HG02981 (cell line): ENCODE measurements around the gene F2RL1.
"Not testable (repeated sequence)": the region's sequence is repeated elsewhere in the genome, so short reads cannot be mapped to it uniquely, and the experiment has no call there.

Experiments used
- ATAC-seq: cut with Tn5 transposase; IDR thresholded peaks from one replicate; pipeline ENCODE4 v1.9.1; 2021; ENCODE audit warnings: mild to moderate bottlenecking, moderate library complexity; ENCODE audit not compliant: unreplicated experiment

Gene F2RL1

DNA sequence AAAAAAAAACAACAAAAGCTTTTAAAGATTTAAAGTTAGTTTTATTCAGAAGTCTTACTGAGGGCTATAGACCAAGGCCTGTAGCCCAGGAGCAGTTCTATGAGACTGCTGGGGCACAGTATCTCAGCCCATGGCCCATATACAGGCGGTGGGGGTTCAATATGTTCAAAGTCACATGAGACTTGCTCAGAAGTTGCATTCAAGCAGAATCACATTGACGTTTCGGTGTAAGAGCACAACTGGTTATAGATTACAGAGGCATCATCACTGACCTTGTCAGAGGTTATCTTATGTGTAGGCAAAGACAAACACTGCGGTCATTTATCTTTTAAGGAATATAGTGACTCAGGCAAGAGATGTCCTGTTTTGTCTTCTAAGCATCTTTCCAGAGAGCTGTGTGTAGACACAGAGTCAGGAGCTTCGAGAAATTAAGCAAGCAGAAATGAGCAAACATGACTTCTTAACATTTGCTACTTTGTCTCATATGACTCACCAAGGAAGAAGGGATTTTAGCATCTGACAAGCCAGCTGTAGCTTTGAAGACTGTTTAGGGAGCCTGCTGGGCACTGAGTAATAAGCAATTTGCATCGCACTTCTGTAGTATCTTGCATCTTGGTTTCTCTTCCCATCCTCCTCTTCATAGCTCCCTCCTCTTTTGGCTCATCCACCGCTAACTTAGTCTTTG lies 12.9 kb upstream of the F2RL1 start:
- no peak for ATAC-seq

DNA sequence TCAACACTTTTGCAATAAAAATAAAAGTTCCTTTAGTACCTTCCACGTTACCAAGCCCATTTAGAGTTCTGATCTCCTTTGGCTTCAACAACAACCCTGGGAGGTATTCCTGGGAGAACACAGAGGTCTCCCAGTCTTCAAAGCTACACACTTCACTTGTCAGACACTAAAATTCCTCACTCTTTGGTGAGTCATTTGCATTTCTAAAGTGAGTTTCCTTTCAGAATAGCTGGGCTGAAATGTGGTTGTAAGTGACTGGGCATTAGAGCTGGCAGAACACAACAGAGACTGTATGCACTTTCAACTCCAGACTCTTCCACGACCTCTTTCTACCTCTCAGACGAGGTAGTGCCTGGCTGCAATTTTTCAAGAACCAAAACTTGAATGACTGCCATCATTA lies 11.5 kb upstream of the F2RL1 start:
- ATAC-seq: no peak

DNA sequence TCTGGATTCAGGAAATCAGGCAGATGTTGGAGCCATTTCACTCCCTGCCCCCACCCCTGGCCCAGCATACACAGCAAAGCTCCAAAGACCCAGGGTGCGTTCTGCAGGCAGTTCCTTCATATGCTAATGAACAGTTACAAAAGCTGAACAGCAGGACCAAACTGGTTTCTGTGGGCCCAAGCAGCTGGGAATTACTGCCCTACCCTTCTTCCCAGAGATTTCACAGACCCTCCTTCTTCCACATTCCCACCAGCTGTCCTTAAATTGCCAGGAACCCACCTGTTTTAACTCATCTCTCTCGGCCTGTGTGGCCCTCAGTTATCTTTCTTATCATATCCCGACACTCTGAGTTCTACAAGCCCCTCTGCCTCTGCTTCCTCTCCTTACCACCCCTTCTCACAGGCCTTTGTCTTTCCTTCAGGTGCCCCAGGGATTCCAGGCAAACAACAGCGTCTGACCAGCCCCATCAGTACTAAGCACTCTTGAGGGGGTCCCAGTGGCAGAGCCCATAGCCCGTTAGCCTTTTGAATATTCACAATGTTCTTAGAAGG lies 10.6 kb upstream of the F2RL1 start:
- no peak for ATAC-seq

DNA sequence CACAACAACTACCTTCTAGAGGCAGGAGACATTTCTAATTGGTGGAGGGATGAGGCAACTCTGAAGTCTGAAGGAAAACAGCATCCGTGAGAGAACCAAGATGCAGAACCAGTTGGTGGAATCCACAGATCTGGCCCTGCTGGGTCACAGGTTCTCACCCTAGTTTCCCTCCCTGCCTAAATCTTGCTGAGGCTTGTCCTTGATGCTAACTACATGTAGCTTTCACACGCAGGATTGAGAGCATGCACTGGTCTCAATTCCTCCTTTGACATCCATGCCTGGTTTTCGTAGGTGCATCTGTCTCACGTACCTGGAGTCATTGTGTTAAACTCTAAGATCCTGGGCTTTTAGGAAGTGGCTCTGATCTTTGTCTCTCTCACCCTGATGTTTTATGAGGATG lies 9.7 kb upstream of the F2RL1 start:
- no peak for ATAC-seq

DNA sequence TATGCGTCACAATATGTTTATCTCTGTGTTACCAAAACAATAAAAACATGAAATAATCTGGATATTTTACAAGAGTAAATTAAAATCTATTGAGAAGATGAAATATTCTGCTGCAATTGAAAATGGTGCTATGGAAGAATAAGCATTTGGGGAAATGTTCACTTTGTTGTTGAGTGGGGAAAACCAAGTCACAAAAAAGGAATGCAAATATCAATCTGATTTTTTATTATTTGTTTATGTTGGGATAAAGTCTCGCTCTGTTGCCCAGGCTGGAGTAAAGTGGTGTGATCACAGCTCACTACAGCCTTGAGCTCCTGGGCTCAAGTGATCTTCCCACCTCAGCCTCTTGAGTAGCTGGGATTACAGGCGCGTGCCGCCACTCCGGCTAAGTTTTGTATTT lies 8.6 kb upstream of the F2RL1 start:
- ATAC-seq: no peak

DNA sequence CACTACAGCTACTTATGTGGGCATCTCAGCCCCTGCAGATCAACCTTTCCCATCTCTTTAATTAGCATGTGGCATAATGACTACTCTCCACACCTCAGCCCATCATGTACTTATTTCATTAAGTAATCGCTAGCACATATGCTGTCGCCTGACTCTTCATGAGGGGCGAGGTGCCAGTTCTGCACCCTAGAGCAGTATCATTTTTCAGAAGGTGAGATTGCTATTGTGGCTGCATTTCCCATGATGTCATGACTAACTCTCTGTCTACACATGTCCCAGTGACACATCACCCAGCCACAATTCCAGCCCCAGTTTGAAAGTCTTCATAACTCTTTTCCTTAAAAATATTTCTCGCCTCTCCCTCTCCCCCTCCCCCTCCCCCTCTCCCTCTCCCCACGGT lies 7.6 kb upstream of the F2RL1 start:
- no peak for ATAC-seq

DNA sequence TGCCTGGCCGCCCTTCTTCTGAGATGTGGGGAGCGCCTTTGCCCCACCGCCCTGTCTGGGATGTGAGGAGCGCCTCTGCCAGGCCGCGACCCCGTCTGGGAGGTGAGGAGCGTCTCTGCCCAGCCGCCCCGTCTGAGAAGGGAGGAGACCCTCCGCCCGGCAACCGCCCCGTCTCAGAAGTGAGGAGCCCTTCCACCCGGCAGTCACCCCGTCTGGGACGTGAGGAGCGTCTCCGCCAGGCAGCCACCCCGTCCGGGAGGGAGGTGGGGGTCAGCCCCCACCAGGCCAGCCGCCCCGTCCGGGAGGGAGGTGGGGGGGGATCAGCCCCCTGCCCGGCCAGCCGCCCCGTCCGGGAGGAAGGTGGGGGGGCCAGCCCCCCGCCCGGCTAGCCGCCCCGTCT lies 6.6 kb upstream of the F2RL1 start:
- not testable (repeated sequence) for ATAC-seq

DNA sequence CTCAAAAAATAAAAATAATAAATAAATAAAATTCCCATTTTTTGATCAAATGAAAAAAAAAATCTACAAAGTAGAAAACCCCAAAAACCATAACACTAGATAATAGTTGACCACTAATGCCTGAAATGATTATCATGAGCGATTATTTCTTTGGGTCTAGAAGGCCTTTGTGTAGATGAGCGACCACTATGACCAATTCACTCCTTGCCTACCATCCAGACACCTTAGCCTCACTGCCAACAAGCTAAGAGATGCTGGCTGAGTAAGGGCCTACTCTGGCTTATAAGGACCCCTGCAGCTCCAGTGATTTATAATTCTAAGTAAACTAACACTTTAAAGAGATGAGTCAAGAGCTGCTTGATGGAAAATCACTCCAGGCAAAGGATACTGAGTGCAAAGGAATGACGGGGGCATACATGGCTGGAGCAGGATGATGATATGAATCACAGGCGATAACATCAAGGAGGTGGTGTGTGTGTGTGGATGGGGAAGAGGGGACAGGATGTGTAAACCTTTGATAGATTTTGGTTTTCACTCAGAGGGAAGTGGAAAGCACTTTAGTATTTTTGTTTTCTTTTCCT lies 4.8 kb upstream of the F2RL1 start:
- no peak for ATAC-seq

DNA sequence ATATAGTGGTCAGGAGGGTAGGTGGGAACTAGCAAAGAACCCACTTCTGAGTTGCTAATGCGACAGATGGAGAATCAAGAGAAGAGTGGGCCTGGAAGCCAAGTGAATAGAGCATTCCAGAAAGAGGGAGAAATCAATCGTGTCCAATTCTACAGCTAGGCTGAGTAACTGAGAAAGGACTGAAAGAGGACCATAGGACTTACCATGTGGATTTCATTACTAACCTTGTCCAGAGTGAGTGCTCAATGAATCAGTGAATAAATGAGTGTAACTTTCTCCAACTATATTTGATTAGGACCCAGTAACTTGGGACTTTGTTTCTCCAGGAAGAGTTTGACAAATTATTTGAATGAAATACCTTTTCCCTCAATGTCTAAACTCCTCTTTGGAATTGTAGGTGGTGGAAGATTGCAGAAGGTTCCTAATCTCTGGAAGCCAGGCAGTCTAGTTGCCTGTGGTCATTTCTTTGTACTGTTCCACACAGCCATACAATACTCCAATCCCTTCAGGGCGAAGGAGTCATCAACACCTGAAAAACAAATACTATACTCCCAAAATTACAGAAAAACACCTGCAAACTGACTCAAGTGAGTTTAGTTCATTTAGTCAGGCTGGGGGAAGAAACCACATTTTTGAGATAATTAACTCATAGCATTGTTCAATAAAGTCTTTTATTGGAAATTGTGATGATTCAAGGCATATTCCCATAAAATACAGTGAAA lies 2.6 kb upstream of the F2RL1 start:
- ATAC-seq: no peak

DNA sequence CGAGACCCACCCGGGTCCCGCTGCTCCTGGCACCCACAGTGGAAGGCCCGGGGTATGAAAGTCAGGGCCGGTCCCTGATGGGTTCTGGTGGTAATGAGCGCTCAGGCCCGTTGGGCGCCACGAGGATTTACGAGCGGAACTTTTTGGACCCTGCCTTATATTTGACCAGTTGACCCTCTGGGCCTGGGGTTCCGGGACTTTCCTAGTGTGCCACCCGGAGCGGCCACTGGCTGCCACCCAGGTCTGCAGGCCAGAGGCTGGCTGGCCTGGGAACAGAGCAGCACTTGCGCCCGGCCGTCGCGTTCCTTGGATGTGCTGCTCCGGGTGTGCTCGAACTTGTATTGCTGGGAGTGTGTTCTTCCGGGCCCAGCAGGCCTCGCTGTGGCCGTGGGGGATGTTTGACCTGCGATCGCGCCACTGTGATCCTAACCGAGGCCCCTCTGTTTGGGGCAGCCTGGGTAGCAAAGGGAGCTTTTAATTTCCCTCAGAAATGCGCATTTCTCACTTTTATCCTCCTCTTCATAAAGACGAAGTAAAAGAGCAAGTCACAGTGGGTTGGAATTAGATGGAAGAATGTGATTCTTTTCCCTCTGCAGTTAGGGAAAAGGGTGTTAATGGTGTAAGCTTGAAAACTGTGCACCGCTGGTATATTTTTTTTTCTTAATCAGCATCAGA lies 1.2 kb downstream of the F2RL1 start:
- ATAC-seq: no peak

DNA sequence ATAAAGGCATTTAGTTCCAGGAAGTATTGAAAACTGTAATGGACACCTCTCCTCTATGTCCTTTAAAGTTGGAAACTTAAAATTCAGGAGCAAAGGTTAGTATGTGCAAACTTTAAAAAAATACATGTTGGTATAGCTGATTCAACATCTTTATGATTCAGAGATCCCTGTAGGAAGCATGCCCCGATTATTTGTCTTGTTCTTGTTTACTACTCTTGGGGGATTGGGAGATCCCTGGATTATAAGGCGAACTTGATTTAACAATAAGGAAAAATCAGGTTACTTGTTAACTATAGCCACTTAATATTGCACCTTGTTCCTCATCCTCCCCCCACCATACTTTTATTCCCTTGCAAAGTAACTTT lies 1.7 kb downstream of the F2RL1 start:
- no peak for ATAC-seq

DNA sequence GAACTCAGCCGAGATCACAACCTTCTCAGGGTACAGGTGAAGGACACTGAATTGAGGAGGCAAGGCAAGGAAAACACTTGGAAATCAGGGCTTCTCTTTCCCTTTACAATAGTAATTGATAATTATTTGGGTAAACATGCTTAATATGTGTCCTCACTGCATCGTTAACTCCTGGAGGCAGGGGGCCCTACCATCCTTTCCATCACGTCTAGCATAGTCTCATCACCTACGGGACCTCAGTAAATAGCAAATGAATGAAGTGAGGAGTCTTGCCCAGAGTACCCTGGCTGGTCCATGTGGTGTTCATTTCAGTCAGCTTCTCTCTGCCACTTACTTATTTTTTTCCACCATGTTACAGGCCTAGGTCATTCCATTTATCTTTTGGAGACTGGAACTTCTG lies 2.3 kb downstream of the F2RL1 start:
- no peak for ATAC-seq

DNA sequence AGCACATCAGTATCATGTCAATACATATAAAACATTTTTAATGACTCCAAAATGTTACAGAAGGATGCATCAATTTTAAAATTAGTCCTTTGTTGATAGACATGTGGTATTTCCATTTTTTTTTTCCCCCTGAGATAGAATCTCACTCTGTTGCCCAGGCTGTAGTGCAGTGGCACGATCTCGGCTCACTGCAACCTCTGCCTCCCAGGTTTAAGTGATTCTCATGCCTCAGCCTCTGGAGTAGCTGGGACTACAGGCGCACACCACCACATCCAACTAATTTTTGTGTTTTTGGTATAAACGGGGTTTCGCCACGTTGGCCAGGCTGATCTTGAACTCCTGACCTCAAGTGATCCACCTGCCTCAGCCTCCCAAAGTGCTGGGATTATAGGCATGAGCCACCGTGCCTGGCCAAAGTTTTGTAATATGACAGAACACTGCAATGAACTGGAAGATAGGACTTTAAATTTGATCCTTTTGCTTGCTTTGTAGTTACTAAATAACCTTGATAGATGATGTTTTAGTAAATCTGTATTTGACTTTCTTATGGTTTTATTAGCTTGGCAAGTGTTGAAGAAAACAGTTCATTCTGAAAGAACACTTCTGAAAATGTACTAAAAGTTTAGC lies 3.4 kb downstream of the F2RL1 start:
- not testable (repeated sequence) for ATAC-seq

DNA sequence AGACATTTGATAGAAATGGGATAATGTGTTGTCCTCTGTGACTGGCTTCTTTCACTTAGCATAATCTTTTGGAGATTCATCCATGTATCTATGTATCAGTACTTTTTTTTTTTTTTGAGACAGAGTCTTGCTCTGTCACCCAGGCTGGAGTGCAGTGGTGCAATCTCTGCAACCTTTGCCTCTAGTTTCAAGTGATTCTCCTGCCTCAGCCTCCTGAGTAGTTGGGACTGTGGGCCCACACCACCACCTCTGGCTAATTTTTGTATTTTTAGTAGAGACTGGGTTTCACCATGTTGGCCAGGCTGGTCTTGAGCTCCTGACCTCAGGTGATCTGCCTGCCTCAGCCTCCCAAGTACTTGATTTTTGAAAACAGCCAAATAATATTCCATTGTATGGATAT lies 7.6 kb downstream of the F2RL1 start:
- not testable (repeated sequence) for ATAC-seq

DNA sequence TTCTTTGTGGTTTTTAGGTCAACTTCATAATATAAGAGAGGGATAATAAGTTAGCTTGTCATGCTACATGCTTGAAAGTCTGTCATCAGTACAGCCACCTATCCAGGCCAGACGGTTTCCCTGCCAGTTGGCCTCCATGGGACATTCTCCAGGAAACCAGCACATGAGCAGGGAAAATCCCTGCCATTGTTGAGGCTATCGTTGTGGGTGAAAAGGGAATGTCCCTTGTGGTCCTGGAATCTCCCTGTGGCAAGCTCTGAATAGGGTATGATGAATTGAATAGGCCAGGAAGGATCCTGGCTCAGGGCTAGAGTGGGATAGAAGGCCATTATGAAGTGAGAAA lies 12.3 kb downstream of the F2RL1 start:
- ATAC-seq: no peak

DNA sequence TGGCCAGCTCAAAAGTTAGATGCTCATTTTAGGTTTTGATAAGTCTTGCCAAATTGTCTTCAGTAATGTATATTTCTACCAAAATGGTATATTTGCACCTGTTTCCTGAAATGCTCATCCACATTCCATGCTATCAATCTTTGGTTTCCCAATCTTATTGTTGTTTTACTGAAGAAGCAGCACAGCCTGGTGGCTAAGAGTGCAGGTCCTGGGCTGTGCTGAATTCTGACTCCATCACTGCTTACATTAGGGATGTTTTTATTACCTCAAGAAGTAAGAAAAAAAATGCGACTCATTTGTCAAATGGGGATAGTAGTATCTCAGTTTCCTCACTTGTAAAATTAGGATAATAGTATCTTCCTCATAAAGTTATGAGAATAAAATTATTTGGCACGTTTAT lies 17.4 kb downstream of the F2RL1 start:
- no peak for ATAC-seq

DNA sequence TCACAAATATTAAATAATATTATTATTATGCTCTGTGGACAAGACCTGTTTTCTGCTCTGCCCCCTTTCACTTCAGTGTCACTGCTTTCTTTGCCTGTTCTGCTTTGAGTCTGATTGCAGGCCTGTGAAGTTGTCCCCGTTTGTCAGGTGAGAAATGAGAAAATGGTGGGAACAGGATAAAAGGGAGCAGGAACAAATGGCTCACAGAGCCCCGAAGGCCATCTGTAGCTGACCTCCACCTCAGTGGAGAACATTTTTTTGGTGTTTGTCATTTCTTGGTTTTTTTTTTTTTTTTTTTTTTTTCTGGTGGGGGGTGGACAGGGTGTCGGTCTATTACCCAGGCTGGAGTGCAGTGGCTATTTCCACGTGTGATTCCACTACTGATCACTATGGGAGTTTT lies 17.8 kb downstream of the F2RL1 start:
- ATAC-seq: no peak

DNA sequence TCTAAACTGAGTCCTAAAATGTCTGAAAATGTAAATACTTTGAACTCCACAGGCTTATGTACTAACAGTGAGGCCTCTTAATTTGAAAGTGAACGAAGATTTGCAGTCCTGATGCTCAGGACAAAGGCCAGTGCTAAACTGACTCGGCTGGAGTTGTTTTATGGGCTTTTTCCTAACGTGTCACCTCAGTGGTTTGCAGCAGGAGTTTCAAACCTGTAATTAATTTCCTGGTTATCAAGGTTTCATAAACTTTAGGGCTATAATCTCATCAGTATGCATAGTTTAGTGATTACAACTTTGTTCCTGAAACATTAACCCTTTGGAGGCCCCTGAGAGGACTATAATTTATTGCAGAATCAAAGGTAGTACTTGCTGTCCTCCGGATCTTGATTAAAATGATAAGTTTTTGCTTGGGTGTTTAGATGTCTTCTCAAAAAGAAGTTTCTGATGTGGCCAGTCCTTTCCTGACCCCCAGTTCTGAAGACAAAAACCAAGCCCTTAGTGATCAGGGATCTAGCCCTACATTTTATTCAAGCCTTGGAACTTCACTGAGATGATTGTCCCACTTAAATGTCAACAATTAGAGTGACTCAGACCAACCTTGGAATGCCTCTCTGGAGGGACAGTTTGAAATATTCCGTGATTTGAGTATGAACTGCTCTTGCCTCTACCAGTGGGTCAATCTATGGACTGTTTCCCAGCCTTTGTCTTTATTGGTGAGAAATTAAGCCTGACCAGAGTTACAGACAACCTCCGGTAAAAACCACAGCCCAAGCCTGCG lies 19.8 kb downstream of the F2RL1 start:
- no peak for ATAC-seq

DNA sequence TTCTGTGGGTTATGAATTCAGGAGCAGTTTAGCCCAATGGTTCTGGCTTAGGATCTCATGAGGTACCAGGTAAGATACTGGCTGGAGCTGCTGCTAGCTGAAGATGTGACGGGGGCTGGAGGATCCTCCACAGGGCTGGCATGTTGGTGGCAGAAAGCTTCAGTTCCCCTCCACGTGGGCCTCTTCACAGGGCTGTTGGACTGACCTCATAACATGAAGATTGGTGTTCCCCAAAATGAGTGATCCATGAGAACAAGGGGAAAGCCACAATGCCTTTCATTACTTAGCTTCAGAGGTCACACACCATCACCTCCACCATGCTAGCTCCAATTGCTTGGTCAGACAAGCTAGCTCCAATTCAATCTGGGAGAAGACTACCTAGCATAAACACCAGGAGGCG lies 22.5 kb downstream of the F2RL1 start:
- ATAC-seq: no peak

DNA sequence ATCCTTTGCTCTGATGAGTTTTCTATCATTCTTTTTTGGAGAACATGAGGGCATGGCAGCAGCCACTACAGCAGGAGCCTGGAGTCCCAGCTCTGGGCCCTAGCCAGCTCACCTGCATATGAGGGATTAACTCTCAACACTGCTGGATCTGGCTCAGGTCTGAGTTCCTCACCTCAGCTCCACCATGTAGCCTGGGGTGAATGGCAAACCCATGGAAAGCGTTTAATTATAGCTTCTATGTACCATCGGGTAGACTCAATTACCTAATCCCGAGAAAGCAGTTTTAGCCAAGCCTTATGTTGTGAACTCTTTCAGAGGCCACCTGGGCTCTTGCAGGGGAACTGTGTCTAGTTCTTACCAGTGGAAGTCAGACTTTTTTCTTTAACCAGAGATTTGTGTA lies 27.1 kb downstream of the F2RL1 start:
- no peak for ATAC-seq
